HPDE6-E6E7 (cell line): ENCODE data around the gene GLRX5.

Experiments
- DNase-seq: peaks from one replicate; pipeline ENCODE4 v3.0.0; 2011; ENCODE audit warnings: missing footprints; ENCODE audit errors: extremely low spot score

GLRX5 gene

GRCh38 chr14:95534299-95535225, at the start of gene GLRX5:
TSS of gene GLRX5 (plus strand) at chr14:95535050. CDS start at chr14:95535090, 40 bp downstream.
- peak; percentile 99 for DNase-seq

GRCh38 chr14:95485222-95485819, 49.5 kb upstream of the GLRX5 start:
- DNase-seq = no peak

GRCh38 chr14:95486875-95487668, 47.8 kb upstream of the GLRX5 start:
- no peak for DNase-seq

- no peak for DNase-seq
Measured at GRCh38 chr14:95487669-95488084, 47.2 kb upstream of the GLRX5 start.

- no peak for DNase-seq
Measured at GRCh38 chr14:95488376-95489213, 46.3 kb upstream of the GLRX5 start.

- DNase-seq = no peak
Measured at GRCh38 chr14:95489214-95490137, 45.4 kb upstream of the GLRX5 start.

- no peak for DNase-seq
Measured at GRCh38 chr14:95490138-95490509, 44.7 kb upstream of the GLRX5 start.

- DNase-seq = no peak
Measured at GRCh38 chr14:95490727-95491451, 44.0 kb upstream of the GLRX5 start.

GRCh38 chr14:95491936-95492608, 42.8 kb upstream of the GLRX5 start:
- DNase-seq = no peak

- DNase-seq = no peak
Measured at GRCh38 chr14:95493503-95493902, 41.3 kb upstream of the GLRX5 start.

- no peak for DNase-seq
Measured at GRCh38 chr14:95493976-95494375, 40.9 kb upstream of the GLRX5 start.

- no peak for DNase-seq
Measured at GRCh38 chr14:95494456-95494855, 40.4 kb upstream of the GLRX5 start.

- no peak for DNase-seq
Measured at GRCh38 chr14:95495076-95495475, 39.8 kb upstream of the GLRX5 start.

GRCh38 chr14:95495538-95496025, 39.3 kb upstream of the GLRX5 start:
- DNase-seq = no peak

GRCh38 chr14:95496111-95496681, 38.7 kb upstream of the GLRX5 start:
- no peak for DNase-seq

- no peak for DNase-seq
Measured at GRCh38 chr14:95496690-95497259, 38.1 kb upstream of the GLRX5 start.

GRCh38 chr14:95497561-95498011, 37.3 kb upstream of the GLRX5 start:
- no peak for DNase-seq
